Endothelial cell of umbilical vein (primary cell): ENCODE results near the gene TMEM167A. TPM values are rescaled to one million over a fixed set of nuclear protein-coding genes. Genes with fewer than 3 reads are reported as not detected.

ENCODE experiments used
- Bru-seq: library from RNA; stranded (reverse); fragments of 400-500 nt; gene quantifications from one replicate; lab custom pipeline; 2021; lab: Mats Ljungman, UMichigan
- BruChase-seq, 2 experiments: library from RNA; stranded (reverse); fragments of 400-500 nt; gene quantifications; one replicate each; lab custom pipeline; 2021; lab: Mats Ljungman, UMichigan
- BruUV-seq: library from RNA; stranded (reverse); fragments of 400-500 nt; replicated peaks from 2 replicates; lab custom pipeline; 2021; lab: Mats Ljungman, UMichigan
- CTCF ChIA-PET: fragments of 300-600, 350-600 bp; sonication (Branson Sonifier 250); formaldehyde crosslinking; loops from one replicate; lab custom pipeline; 2021; ENCODE audit warnings: antibody characterized with exemption, inconsistent platforms; lab: Charles Lee
- POLR2A ChIA-PET: fragments of 300-600, 350-600 bp; sonication (Branson Sonifier 250); formaldehyde crosslinking; loops from one replicate; lab custom pipeline; 2021; ENCODE audit warnings: antibody characterized with exemption, inconsistent platforms; lab: Charles Lee
- DNase-seq: peaks from one replicate; pipeline ENCODE4 v3.0.0-alpha.2; 2011; ENCODE audit warnings: low read depth, low spot score
- FAIRE-seq: peaks from 2 replicates; lab custom pipeline; 2011; peaks lifted over from hg19 to GRCh38; lab: Jason Lieb, UNC
- H2AFZ ChIP-seq: 2 replicates; pipeline ENCODE4 v1.6.0; 2012; ENCODE audit warnings: low read depth, low read length, control low read depth, inconsistent platforms
- H3K27ac ChIP-seq: 2 replicates; pipeline ENCODE4 v1.5.1; 2011; ENCODE audit warnings: low read depth, mild to moderate bottlenecking, control low read depth, low read length, moderate library complexity; ENCODE audit not compliant: insufficient read depth
- H3K27me3 ChIP-seq, 2 experiments: 2 replicates each; pipeline versions ENCODE4 v1.6.0 to v1.6.1; 2011; ENCODE audit warnings: low read length in 2 of 2, mixed read lengths in 1 of 2; ENCODE audit not compliant: control insufficient read depth in 2 of 2, insufficient read depth in 2 of 2
- H3K36me3 ChIP-seq, 2 experiments: 2 replicates in 1 of 2; 3 replicates in 1 of 2; pipeline ENCODE4 v1.5.1; 2011; ENCODE audit warnings: low read length in 2 of 2, mild to moderate bottlenecking in 1 of 2, moderate library complexity in 1 of 2; ENCODE audit not compliant: control insufficient read depth in 2 of 2, insufficient read depth in 2 of 2; ENCODE audit errors: extremely low read depth in 1 of 2
- H3K4me1 ChIP-seq: 3 replicates; pipeline ENCODE4 v1.5.1; 2011; ENCODE audit warnings: mild to moderate bottlenecking, low read length; ENCODE audit not compliant: control insufficient read depth, insufficient read depth; ENCODE audit errors: extremely low read depth
- H3K4me2 ChIP-seq: 2 replicates; pipeline ENCODE4 v1.6.1; 2011; ENCODE audit warnings: low read length, control low read depth, mixed read lengths; ENCODE audit not compliant: insufficient read depth
- H3K4me3 ChIP-seq, 3 experiments: fragments of 200-600 bp in 1 of 3; sonication (generic), shearing (Covaris generic) in 1 of 3; replicated peaks in 1 of 3; 2 replicates each; pipeline ENCODE4 v1.5.1; 2011 to 2016; ENCODE audit warnings: control low read depth in 3 of 3, low read length in 3 of 3, mild to moderate bottlenecking in 2 of 3, inconsistent platforms in 1 of 3, low read depth in 1 of 3, moderate library complexity in 1 of 3; ENCODE audit not compliant: insufficient read depth in 1 of 3
- H3K79me2 ChIP-seq: 2 replicates; pipeline ENCODE4 v1.6.0; 2012; ENCODE audit warnings: low read length, inconsistent platforms; ENCODE audit not compliant: control insufficient read depth, insufficient read depth
- H3K9ac ChIP-seq: replicated peaks from 2 replicates; pipeline ENCODE3; 2011; ENCODE audit warnings: low read length, control low read depth; ENCODE audit not compliant: insufficient read depth; ENCODE audit errors: extremely low read depth
- H3K9me1 ChIP-seq: replicated peaks from 3 replicates; pipeline ENCODE4 v1.6.0; 2011; ENCODE audit warnings: mild to moderate bottlenecking, low read length; ENCODE audit not compliant: control insufficient read depth, insufficient read depth; ENCODE audit errors: extremely low read depth
- H3K9me3 ChIP-seq: replicated peaks from 2 replicates; pipeline ENCODE4 v1.5.1; 2012; ENCODE audit warnings: low read length, inconsistent platforms; ENCODE audit not compliant: control insufficient read depth, insufficient read depth
- H4K20me1 ChIP-seq: replicated peaks from 2 replicates; pipeline ENCODE3; 2011; ENCODE audit warnings: mild to moderate bottlenecking, low read length; ENCODE audit not compliant: control insufficient read depth, insufficient read depth; ENCODE audit errors: extremely low read depth
- EZH2 ChIP-seq: IDR thresholded peaks from 2 replicates; pipeline ENCODE4 v1.6.1; 2012; ENCODE audit warnings: borderline replicate concordance, low read depth, mild to moderate bottlenecking, moderate library complexity, low read length, inconsistent platforms; ENCODE audit not compliant: severe bottlenecking
- FOS ChIP-seq: IDR thresholded peaks from 2 replicates; pipeline ENCODE4 v1.6.1; 2011; ENCODE audit warnings: mild to moderate bottlenecking, low read length, moderate library complexity, borderline replicate concordance; ENCODE audit not compliant: insufficient read depth
- GATA2 ChIP-seq: IDR thresholded peaks from 2 replicates; pipeline ENCODE4 v1.7.0; 2011; ENCODE audit warnings: low read depth, mild to moderate bottlenecking, moderate library complexity, mixed read lengths, low read length; ENCODE audit not compliant: insufficient read length, insufficient read depth
- JUN ChIP-seq: IDR thresholded peaks from 2 replicates; pipeline ENCODE4 v1.6.1; 2011; ENCODE audit warnings: borderline replicate concordance, low read depth; ENCODE audit not compliant: insufficient read length, insufficient read depth
- MYC ChIP-seq: IDR thresholded peaks from one replicate; pipeline ENCODE4 v1.6.1; 2011; ENCODE audit warnings: mild to moderate bottlenecking, low read depth, low read length
- POLR2A ChIP-seq: IDR thresholded peaks from 2 replicates; pipeline ENCODE4 v1.6.1; 2012; ENCODE audit warnings: low read depth, mild to moderate bottlenecking, control low read depth, low read length
- POLR2AphosphoS5 ChIP-seq: IDR thresholded peaks from 2 replicates; pipeline ENCODE4 v1.6.1; 2012; ENCODE audit warnings: low read depth, mild to moderate bottlenecking, control low read depth, low read length, moderate library complexity; ENCODE audit not compliant: insufficient read depth
- dilution Hi-C: fragments of 300-500 bp; cut with MboI; formaldehyde crosslinking; loops from one replicate; pipeline ENCODE4 v1.15.0; 2019; ENCODE audit warnings: low sequenced_read_pairs; ENCODE audit not compliant: extremely low pct_ligation_motif_present
- intact Hi-C: fragments of 100-400 bp; cut with micrococcal nuclease; formaldehyde crosslinking; loops from one replicate; pipeline ENCODE4 v1.10.0; 2022
- long read RNA-seq: library from polyadenylated mRNA; stranded (forward); transcript quantifications from one replicate; pipeline ENCODE4 v2.0.0, GENCODE V29; 2021
- polyA minus RNA-seq, 3 experiments: library from RNA; depleted of rRNA, polyadenylated mRNA; stranded (reverse); fragments of >200 nt; gene quantifications; 1 replicate in 1 of 3; 2 replicates in 2 of 3; pipeline ENCODE4 v1.2.3, GENCODE V29; 2011
- polyA plus RNA-seq, 4 experiments: library from polyadenylated mRNA; depleted of rRNA in 3 of 4; stranded (reverse) in 3 of 4; unstranded in 1 of 4; fragments of >200 nt; gene quantifications; 2 replicates each; pipeline versions ENCODE4 v1.2.1 to v1.2.3, GENCODE V29; 2011 to 2012; ENCODE audit warnings: missing spikeins in 1 of 4
- total RNA-seq: library from RNA; stranded (reverse); gene quantifications from 2 replicates; pipeline ENCODE4 v1.2.3, GENCODE V29; 2021
- TF ChIP-seq, protein P1 (sequence below), 2 donors: IDR thresholded peaks; 1 replicate in 1 of 2; 2 replicates in 1 of 2; pipeline ENCODE4 v1.5.1; 2011; ENCODE audit warnings: low read length in 2 of 2, mild to moderate bottlenecking in 2 of 2, moderate library complexity in 2 of 2, control low read depth in 1 of 2, inconsistent platforms in 1 of 2, low read depth in 1 of 2; ENCODE audit not compliant: insufficient read depth in 1 of 2; ENCODE audit errors: extremely low read depth in 1 of 2
- TF ChIP-seq, protein P2 (sequence below): IDR thresholded peaks from 2 replicates; pipeline ENCODE4 v1.6.1; 2011; ENCODE audit not compliant: insufficient read depth, insufficient read length

Gene TMEM167A, protein sequence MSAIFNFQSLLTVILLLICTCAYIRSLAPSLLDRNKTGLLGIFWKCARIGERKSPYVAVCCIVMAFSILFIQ
- total RNA-seq (64.4 and 69.4 TPM in 2 replicates), polyA plus RNA-seq (13.6 and 20.2 TPM in 2 replicates), polyA minus RNA-seq (20.7 and 22.0 TPM in 2 replicates), Bru-seq, nascent RNA (percentile 91 among the genes with signal in this experiment), BruChase-seq, experiment 1, labeled RNA remaining after a 6-hour chase (percentile 95 among the genes with signal in this experiment), BruChase-seq, experiment 2, labeled RNA remaining after a 2-hour chase (percentile 92 among the genes with signal in this experiment)
- polyA plus RNA-seq (2011; cell fraction: cytosol; rRNA removed): 21.5 and 23.4 TPM in 2 replicates
- polyA plus RNA-seq (2011; cell fraction: nucleus; rRNA removed): 8.9 and 16.7 TPM in 2 replicates
- polyA plus RNA-seq (2012): 47.1 and 81.3 TPM in 2 replicates
- polyA minus RNA-seq (2011; cell fraction: cytosol; rRNA and poly(A)+ RNA removed): 12.9 TPM
- polyA minus RNA-seq (2011; cell fraction: nucleus; rRNA and poly(A)+ RNA removed): 16.5 and 23.9 TPM in 2 replicates
- long read RNA-seq, full-length matches to known transcripts: 164 of 187 reads
- long read RNA-seq, partial matches to known transcripts: 0 of 187 reads
- long read RNA-seq, other reads (novel, unspliced or antisense): 23 of 187 reads

DNA sequence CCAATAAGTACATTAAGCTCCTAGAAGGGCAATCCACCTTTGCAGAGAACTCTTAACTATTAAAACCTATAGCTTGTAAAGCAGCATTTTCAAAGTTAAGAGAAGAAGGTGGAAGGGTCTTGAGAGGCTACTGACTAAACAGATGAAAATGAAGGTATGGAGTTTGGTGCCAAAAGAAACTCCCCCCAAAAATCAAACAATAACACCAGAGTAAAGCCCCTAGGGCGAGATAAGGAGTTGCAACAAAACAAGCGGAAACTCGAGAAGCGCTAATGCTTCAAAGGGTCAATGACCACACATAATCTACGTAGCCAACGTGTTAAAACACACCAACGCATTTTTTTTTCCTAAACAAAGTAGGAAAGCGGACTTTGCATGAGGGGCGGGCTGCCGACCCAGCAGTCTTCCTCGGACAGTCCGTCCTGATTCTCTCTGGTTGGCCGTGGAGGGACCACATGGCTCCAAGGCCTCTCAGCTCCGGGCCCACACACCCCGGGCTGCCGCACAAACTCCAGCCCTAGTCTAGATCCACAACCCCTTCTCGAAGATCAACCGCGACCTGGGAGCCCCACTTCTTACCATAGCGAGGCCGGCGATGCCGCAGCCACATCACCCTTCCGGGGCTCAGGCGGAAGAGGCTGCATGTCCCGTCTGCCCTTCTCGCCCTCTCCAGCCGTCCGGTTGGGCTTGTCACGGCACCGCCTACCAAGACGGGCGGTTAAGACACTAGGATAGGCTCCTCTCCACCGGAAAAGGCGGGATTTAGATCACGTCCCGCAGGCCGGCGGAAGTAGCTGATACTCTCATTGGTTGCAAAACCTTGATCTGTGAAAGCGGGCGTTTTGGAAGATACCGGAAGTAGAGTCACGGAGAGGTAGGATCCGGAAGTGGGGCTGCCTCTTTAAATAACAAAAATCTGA lies at the start of gene TMEM167A, which contains the start of gene XRCC4:
Gene TMEM167A, minus strand, starts transcription at position 653 of the 920 bp plus-strand sequence. Its CDS starts 71 bp downstream, at position 582.
Gene XRCC4, plus strand, starts transcription at position 806 of the 920 bp plus-strand sequence. CDS start 27,373 bp downstream, outside the sequence.
- H2AFZ ChIP-seq: peak within 1 kb of the TSS; percentile 99
- peak; percentile 98 for FAIRE-seq
- peak within 1 kb of the TSS; percentile 85 for H3K27ac ChIP-seq
- H4K20me1 ChIP-seq: no peaks in the 10 kb centered on the region
- H3K27me3 ChIP-seq: no peaks in the 10 kb centered on the region
- ChIA-PET CTCF (interaction anchor here (0.9 to 1.0 kb wide), 4 partner anchors 14 to 353 kb away, joined by 3 to 4 read pairs (median 3); no protein-coding TSS in a partner anchor), POLR2A (no interaction called here)
- H3K4me3 ChIP-seq: peak within 1 kb of the TSS; percentile 69 to 98 (median 93)
- H3K36me3 ChIP-seq: no peaks in the 10 kb centered on the region
- intact Hi-C loops (loop anchor here (1.0 to 10.0 kb wide), 6 partner anchors 19 to 724 kb away; no protein-coding TSS in a partner anchor), dilution Hi-C loops (no loop called here)
- TSS peak; percentile 67 for BruUV-seq
- H3K4me2 ChIP-seq: peak within 1 kb of the TSS; percentile 95
- peaks cover 48% of the 10 kb centered on the region for H3K79me2 ChIP-seq
- no peaks in the 10 kb centered on the region for H3K9me1 ChIP-seq
- peak; percentile 97 for DNase-seq
- peaks cover 14% of the 10 kb centered on the region for H3K4me1 ChIP-seq
- peak within 1 kb of the TSS; percentile 84 for H3K9ac ChIP-seq
- TF ChIP-seq POLR2AphosphoS5: peak; percentile 84
- TF ChIP-seq EZH2: no peak
- TF ChIP-seq, protein P1, sequence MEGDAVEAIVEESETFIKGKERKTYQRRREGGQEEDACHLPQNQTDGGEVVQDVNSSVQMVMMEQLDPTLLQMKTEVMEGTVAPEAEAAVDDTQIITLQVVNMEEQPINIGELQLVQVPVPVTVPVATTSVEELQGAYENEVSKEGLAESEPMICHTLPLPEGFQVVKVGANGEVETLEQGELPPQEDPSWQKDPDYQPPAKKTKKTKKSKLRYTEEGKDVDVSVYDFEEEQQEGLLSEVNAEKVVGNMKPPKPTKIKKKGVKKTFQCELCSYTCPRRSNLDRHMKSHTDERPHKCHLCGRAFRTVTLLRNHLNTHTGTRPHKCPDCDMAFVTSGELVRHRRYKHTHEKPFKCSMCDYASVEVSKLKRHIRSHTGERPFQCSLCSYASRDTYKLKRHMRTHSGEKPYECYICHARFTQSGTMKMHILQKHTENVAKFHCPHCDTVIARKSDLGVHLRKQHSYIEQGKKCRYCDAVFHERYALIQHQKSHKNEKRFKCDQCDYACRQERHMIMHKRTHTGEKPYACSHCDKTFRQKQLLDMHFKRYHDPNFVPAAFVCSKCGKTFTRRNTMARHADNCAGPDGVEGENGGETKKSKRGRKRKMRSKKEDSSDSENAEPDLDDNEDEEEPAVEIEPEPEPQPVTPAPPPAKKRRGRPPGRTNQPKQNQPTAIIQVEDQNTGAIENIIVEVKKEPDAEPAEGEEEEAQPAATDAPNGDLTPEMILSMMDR (IDR thresholded peaks at IDR 0.05; ENCODE audit: extremely low read depth in 1 of 2, insufficient read depth in 1 of 2, low read depth in 1 of 2, low read length in 2 of 2): no peak
- TF ChIP-seq POLR2A: peak; percentile 77
- no peak for TF ChIP-seq GATA2
- TF ChIP-seq, protein P2, sequence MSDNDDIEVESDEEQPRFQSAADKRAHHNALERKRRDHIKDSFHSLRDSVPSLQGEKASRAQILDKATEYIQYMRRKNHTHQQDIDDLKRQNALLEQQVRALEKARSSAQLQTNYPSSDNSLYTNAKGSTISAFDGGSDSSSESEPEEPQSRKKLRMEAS: no peak
- no peak for TF ChIP-seq FOS
- peak; percentile 1 for TF ChIP-seq MYC
- TF ChIP-seq JUN: no peak
- no peaks in the 10 kb centered on the region for H3K9me3 ChIP-seq
